Omental fat pad (tissue), 4 donors: ENCODE measurements around the gene PDE10A. TPM values are rescaled to one million over a fixed set of nuclear protein-coding genes. Genes with fewer than 3 reads are reported as not detected.

Experiments
- ATAC-seq: fragments of 150-250 bp; one replicate; pipeline ENCODE4 v1.9.1; 2016; ENCODE audit warnings: mild to moderate bottlenecking, moderate library complexity; ENCODE audit not compliant: low FRiP score
- DNase-seq: peaks from one replicate; pipeline ENCODE4 v3.0.0-alpha.2; 2019; ENCODE audit warnings: low spot score
- CTCF ChIP-seq, 3 donors: fragments of 450-650 bp; IDR thresholded peaks; one replicate each; pipeline ENCODE4 v1.5.1; 2016 to 2017; ENCODE audit warnings: antibody characterized with exemption in 3 of 3, mild to moderate bottlenecking in 3 of 3, moderate library complexity in 2 of 3
- total RNA-seq, 4 donors: library from RNA; depleted of rRNA; stranded (reverse); fragments of >200 nt; gene quantifications; one replicate each; pipeline ENCODE4 v1.1.0, GENCODE V29; 2016

The PDE10A gene
- total RNA-seq, 4 donors from 2014 or later = 9.1 to 75.3 (median 15.6) TPM

GRCh38 chr6:165701564-165702354 is 38.7 kb upstream of the PDE10A start:
- no peak for TF ChIP-seq CTCF (IDR thresholded peaks at IDR 0.05)
- ATAC-seq = no peak
- no peak for DNase-seq

DNA sequence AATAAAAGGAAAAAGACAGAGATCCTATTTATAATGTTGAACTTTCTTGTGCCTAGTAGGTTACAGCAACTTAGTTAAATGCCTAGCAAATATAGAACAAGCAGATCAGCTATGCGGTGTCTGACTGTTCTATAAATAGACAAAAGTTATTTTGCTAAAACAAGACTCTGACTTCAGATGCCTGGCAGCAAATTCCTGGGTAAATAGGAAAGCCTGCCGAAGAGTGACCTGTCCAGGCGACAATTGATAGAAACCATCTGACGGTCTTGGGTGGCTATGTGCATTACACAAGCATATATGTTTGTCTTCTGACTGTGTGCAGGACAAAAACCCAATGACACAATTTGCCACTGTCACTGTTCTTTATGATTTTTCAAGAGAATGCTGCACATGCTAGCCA is 38.0 kb upstream of the PDE10A start:
- TF ChIP-seq CTCF (IDR thresholded peaks at IDR 0.05) = no peak
- DNase-seq = no peak
- no peak for ATAC-seq

GRCh38 chr6:165698868-165699267 is 35.8 kb upstream of the PDE10A start:
- DNase-seq (no peak), ATAC-seq (no peak)
- TF ChIP-seq CTCF (IDR thresholded peaks at IDR 0.05) = no peak

- TF ChIP-seq CTCF (IDR thresholded peaks at IDR 0.05) = no peak
- no peak for DNase-seq
- no peak for ATAC-seq
Measured at GRCh38 chr6:165697171-165697570, 34.1 kb upstream of the PDE10A start.

- ATAC-seq (no peak), DNase-seq (no peak)
- TF ChIP-seq CTCF (IDR thresholded peaks at IDR 0.05) = no peak
Measured at GRCh38 chr6:165695722-165696515, 32.9 kb upstream of the PDE10A start.

DNA sequence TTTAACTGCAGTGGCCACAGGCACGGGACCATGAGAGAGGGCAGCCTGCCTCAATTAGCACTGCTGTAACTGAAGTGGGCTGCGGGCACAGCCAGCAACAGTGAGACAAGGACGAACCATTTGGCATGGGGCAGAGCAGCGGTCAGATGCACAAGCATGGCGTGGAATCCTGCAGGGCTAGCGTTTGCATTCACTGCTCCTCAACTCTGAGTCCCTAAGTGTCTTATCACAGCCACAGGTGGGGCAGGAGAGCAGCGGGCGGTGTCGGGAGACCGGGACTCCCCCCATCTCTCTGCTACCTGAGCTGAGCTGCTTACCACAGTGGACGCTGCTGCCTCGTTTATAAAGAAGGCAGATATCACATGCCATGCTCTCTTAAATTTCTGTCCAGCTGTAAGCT is 31.3 kb upstream of the PDE10A start:
- ATAC-seq (no peak), DNase-seq (no peak)
- no peak for TF ChIP-seq CTCF (IDR thresholded peaks at IDR 0.05)
